22Rv1 (cell line): ENCODE results near the gene KAT7.

Experiments
- CTCF ChIP-seq: fragments of 450-650 bp; IDR thresholded peaks from 2 replicates; pipeline ENCODE4 v1.5.1; 2017; ENCODE audit warnings: mild to moderate bottlenecking
- ZFX ChIP-seq: fragments of 450-650 bp; IDR thresholded peaks from 2 replicates; pipeline ENCODE4 v1.6.1; 2017; ENCODE audit warnings: antibody characterized with exemption, borderline replicate concordance

- TF ChIP-seq CTCF, result no peak
- no peak for TF ChIP-seq ZFX
Measured at GRCh38 chr17:49759203-49759602, 29.3 kb upstream of the KAT7 start.
